Measurements from ENCODE around the gene DDX23.

The DDX23 gene

GRCh38 chr12:48831257-48831656, 20.7 kb downstream of the DDX23 start:
- no peak for DNase-seq (ENCODE audit: low read depth)
- TF ChIP-seq, protein P1, sequence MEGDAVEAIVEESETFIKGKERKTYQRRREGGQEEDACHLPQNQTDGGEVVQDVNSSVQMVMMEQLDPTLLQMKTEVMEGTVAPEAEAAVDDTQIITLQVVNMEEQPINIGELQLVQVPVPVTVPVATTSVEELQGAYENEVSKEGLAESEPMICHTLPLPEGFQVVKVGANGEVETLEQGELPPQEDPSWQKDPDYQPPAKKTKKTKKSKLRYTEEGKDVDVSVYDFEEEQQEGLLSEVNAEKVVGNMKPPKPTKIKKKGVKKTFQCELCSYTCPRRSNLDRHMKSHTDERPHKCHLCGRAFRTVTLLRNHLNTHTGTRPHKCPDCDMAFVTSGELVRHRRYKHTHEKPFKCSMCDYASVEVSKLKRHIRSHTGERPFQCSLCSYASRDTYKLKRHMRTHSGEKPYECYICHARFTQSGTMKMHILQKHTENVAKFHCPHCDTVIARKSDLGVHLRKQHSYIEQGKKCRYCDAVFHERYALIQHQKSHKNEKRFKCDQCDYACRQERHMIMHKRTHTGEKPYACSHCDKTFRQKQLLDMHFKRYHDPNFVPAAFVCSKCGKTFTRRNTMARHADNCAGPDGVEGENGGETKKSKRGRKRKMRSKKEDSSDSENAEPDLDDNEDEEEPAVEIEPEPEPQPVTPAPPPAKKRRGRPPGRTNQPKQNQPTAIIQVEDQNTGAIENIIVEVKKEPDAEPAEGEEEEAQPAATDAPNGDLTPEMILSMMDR (IDR thresholded peaks at IDR 0.05; ENCODE audit: insufficient read depth, low read depth, low read length, missing control alignments), result no peak
- H3K4me3 ChIP-seq (ENCODE audit: low read length), result no peak overlapping the region

DNA sequence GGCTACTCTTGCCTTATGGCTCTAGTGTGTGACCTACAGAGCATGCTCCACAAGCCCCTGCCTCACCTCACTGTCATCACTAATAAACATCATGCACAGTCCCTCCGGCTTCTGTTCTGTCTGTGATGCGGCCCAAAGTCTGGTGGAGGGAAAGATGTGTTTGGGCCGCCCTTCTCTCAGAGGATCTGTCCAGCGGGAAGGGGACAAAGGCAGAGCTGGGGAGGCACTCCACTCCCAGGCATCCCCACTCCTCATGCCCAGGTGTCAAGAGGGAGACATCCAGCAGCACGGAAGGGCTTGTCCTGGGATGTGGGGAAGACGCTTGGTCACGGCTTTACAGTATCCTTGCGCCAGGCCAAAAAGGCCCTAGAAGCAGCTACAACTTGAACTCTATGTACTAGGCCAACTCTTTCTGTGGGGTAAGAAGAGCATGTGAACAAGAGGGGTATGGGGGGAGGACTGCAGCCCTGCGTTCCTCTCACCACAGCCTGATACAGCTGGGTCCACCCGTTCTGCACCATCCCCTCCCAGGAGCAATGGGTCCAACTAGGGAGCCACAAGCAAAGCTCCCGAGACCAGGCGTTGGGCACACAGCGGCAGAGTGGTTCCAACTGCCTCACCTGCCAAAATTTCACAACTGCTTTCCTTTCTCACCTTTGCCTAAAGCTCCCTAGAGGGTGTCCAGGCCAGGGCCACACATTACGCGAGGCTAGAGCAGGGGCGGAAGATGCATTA, 23.0 kb downstream of the DDX23 start:
- no peak overlapping the region for H3K4me3 ChIP-seq (ENCODE audit: low read length)
- TF ChIP-seq, protein P1 (IDR thresholded peaks at IDR 0.05; ENCODE audit: insufficient read depth, low read depth, low read length, missing control alignments), result no peak
- DNase-seq (ENCODE audit: low read depth), result no peak

GRCh38 chr12:48828293-48828692, 23.7 kb downstream of the DDX23 start:
- DNase-seq (ENCODE audit: low read depth), result no peak
- TF ChIP-seq, protein P1 (IDR thresholded peaks at IDR 0.05; ENCODE audit: insufficient read depth, low read depth, low read length, missing control alignments), result no peak
- H3K4me3 ChIP-seq (ENCODE audit: low read length), result no peak overlapping the region

DNA sequence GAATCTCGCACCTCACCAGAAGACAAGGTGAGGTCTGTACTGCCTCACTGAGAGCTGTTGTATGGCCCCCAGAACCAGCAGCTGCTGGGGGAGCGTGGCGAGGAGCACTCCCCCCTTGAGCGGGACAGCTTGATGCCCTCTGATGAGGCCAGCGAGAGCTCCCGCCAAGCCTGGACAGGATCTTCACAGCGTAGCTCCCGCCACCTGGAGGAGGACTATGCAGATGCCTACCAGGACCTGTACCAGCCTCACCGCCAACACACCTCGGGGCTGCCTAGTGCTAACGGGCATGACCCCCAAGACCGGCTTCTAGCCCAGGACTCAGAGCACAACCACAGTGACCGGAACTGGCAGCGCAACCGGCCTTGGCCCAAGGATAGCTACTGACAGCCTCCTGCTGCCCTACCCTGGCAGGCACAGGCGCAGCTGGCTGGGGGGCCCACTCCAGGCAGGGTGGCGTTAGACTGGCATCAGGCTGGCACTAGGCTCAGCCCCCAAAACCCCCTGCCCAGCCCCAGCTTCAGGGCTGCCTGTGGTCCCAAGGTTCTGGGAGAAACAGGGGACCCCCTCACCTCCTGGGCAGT, 24.4 kb downstream of the DDX23 start:
- no peak for DNase-seq (ENCODE audit: low read depth)
- TF ChIP-seq, protein P1 (IDR thresholded peaks at IDR 0.05; ENCODE audit: insufficient read depth, low read depth, low read length, missing control alignments), result no peak
- no peak overlapping the region for H3K4me3 ChIP-seq (ENCODE audit: low read length)

DNA sequence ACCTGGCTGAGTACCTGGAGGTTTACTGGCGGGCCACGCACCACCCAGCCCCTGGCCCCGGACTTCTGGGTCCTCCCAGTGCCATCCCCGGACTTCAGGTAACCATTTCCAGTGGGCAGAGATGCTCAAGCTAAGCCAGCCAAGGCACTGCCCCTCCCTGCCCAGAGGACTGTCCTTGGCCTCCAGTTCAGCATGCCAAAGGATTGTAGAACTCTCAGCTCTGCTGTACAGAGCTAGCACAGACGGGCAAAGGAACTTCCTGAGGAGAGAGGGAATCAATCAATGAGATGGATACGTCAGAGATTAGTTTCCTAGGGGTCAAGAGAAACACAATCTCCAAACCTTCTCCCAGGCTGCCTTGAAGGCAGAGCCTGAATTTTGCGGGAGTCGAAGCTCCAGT, 24.9 kb downstream of the DDX23 start:
- TF ChIP-seq, protein P1 (IDR thresholded peaks at IDR 0.05; ENCODE audit: insufficient read depth, low read depth, low read length, missing control alignments), result no peak
- DNase-seq (ENCODE audit: low read depth), result no peak
- no peak overlapping the region for H3K4me3 ChIP-seq (ENCODE audit: low read length)

- peak; percentile 87 for DNase-seq (ENCODE audit: low read depth)
- TF ChIP-seq, protein P1 (IDR thresholded peaks at IDR 0.05; ENCODE audit: insufficient read depth, low read depth, low read length, missing control alignments), result no peak
- H3K4me3 ChIP-seq (ENCODE audit: low read length), result no peak overlapping the region
Observed at GRCh38 chr12:48826209-48826855, 25.6 kb downstream of the DDX23 start.

Data from epithelial cell of esophagus (primary cell).